Stimulated activated CD4-positive, alpha-beta T cell treated with anti-CD3 and anti-CD28 coated beads, Interleukin-12 subunit alpha, Interleukin-12 subunit beta, amount 100 ng/mL, for 48 hours (primary cell): ENCODE data around the gene OSBPL9.
A peak's percentile ranks its signal among the peaks of the same experiment; 100 is the strongest.
"Not testable (repeated sequence)": the region's sequence is repeated elsewhere in the genome, so short reads cannot be mapped to it uniquely, and the experiment has no call there.

Experiments used
- DNase-seq, 3 donors: peaks; one replicate each; pipeline ENCODE4 v3.0.0-alpha.2; 2020; ENCODE audit warnings: low read depth in 2 of 3, low spot score in 1 of 3

Gene OSBPL9

DNA sequence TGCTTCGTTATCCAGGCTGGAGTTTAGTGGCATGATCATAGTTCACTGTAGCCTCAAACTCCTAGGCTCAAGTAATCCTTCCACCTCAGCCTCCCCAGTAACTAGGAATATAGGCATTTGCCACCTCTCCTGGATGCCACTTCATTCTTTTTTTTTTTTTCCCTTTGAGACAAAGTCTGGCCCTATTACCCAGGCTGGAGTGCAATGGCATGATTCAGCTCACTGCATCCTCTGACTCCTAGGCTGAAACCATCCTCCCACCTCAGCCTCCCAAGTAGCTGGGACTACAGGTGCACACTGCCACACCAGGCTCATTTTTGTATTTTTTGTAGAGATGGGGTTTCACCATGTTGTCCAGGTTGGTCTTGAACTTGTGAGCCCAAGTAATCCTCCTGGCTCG, 19.3 kb downstream of the OSBPL9 start:
- DNase-seq, result no peak

DNA sequence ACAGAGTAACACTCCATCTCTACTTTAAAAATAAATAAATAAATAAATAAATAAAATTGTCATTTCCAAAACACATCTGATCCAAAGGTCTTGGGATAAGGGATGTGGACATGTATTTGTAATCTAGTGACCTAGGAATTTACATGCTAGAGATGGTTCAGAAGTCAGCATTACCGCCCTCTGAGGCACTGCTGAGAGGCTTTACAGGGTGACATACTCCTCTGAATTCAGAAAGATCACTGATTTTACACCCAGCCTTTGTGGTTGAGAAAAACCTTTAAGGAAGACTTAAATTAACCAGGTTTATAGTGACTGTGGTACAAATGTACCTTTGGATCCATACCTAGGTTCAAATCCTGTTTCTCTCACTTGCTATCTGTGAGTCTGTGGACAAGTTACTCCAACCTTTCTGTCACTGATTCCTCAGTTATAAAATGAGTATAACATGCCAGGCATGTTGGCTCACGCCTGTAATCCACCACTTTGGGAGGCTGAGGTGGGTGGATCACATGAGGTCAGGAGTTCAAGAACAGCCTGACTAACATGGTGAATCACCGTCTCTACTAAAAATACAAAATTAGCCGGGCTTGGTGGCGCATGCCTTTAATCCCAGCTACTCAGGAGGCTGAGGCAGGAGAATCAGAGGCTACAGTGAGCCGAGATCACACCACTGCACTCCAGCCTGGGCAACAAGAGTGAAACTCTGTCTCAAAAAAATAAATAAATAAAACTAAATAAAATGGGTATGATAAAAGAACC, 20.1 kb downstream of the OSBPL9 start:
- DNase-seq, result peak in 1 of 3 donors; percentile 2

DNA sequence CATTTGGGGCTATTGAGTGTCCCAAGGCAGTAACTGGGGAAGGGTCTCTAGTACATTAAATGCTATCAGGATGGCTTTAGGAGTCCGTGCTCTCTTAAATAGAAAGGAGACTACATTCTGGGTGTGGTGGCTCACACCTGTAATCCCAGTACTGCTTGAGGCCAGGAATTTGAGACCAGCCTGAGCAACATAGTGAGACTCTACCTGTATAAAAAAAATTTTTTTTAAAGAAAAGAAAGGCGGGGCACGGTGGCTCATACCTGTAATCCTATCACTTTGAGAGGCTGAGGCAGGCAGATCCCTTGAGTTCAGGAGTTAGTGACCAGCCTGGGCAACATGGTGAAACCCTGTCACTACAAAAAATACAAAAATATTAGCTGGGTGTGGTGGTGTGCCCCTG, 21.5 kb downstream of the OSBPL9 start:
- no peak for DNase-seq

DNA sequence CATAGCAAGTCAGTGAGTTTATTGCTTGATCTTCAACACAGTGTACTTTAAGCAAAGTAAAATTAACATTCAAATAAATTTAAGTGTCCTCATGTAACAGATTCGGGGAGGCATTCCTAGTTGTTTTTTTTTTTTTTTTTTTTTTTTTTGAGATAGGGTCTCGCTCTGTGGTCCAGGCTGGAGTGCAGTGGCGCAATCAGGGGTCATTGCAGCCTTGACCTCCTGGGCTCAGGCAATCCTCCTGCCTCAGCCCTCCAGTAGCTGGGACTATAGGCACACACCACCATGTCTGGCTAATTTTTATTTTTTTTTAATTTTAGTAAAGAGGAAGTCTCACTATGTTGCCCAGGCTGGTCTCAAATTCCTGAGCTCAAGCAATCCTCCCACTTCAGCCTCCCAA, 22.8 kb downstream of the OSBPL9 start:
- no peak for DNase-seq

DNA sequence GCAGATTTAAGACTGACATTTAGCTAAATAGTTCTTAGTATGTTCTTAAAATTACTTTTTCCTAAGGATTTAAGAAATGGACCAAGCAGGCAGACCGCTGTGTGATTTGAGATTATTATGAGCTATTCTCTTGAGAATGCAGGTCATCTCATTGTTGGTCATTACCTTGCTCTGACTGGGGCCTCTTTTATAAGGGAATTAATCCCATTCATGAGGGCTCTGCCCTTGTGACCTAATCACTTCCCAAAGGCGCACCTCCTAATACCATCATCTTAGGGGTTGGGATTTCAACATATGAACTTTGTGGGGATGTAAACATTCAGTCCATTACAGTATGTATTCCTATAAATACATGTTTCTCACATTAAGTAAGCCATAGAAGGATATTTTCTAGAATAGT, 24.2 kb downstream of the OSBPL9 start:
- DNase-seq, result no peak

DNA sequence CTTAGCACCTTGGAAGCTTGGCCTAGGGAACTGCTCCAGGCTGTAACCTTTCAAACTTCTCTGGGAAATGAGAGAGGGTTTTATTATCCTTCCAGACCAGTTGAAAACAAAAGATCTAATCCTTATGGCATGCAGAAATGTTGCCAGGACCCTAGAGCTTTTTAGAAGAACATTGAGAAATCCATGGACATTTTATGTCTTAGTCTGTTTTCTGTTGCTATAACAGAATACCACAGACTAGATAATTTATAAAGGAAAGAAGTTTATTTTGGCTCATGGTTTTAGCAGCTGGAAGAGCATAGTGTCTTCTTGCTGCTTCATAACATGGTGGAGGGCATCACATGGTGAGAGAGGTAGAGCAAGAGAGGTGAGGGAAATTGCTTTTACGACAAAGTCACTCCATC, 25.8 kb downstream of the OSBPL9 start:
- no peak for DNase-seq

DNA sequence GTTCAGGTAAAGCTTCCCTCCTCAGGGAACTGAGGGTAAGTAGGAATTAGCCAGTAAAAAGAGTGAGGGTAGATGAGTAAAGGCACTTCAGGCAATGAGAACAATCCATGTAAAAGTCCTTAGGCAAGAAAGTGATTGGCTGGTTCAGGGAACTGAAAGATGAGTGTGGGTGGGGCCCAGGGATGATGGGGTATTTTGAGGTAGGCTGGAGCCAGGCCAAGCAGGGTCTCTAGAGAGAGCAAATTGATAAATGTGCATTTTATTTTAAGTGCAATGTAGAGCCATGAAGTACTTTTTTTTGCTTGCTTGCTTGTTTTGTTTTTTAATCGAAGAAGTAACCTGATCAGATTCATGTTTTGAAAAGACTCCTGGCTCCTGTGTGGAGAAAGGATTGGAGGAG, 26.5 kb downstream of the OSBPL9 start:
- DNase-seq, result no peak

DNA sequence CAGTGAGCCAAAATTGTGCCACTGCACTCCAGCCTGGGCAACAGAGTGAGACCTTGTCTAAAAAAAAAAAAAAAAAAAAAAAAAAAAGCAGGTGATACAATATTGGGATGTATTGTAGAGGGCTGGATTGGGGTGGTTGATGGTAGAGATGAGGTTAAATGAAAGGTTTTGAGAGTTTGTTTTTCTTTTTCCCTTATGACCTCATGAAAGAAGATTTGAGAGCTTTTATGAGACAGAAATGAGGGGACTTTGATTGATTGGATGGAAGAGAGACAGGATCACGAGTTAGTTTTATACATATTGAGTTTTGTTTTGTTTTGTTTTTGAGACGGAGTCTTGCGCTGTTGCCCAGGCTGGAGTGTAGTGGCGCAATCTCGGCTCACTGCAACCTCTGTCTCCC, 27.1 kb downstream of the OSBPL9 start:
- no peak for DNase-seq

DNA sequence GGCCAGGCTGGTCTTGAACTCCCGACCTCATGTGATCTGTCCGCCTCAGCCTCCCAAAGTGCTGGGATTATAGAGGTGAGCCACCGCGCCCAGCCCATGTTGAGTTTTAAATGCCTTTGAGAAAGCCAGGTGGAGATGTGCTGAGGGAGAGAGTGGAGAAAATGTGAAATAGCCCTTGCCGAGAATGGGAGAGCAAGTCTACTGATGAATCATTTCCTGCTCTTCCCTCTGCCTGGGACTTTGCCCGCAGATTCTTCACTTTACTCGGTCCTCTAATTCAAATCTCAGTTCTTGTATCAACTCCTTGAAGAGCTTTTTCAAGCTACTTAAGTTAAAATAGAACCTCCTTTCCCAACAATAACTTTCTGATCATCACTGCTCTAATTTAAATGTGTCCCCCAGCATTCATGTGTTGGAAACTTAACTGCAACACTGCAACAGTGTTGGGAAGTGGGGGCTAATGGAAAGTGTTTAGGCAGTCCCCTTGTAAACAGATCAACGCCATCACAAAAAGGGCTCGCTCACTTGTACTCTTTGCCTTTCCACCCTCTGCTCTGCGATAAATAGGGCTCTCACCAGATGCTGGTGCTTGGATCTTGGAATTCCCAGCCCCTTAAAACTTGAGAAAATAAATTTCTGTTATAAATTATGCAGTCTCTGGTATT, 27.8 kb downstream of the OSBPL9 start:
- no peak for DNase-seq

DNA sequence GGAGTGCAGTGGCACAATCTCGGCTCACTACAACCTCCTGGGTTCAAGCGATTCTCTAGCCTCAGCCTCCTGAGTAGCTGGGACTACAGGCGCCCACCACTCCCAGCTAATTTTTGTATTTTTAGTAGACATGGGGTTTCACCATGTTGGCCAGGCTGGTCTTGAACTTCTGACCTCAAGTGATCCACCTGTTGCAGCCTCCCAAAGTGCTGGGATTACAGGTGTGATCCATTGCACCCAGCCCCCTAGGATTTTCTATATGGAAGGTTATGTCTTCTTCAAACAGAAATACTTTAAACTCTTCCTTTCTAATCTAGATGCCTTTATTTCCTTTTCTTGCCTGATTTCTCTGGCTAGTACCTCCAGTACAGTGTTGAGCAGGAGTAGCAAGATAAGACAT, 29.7 kb downstream of the OSBPL9 start:
- DNase-seq, result not testable (repeated sequence)

DNA sequence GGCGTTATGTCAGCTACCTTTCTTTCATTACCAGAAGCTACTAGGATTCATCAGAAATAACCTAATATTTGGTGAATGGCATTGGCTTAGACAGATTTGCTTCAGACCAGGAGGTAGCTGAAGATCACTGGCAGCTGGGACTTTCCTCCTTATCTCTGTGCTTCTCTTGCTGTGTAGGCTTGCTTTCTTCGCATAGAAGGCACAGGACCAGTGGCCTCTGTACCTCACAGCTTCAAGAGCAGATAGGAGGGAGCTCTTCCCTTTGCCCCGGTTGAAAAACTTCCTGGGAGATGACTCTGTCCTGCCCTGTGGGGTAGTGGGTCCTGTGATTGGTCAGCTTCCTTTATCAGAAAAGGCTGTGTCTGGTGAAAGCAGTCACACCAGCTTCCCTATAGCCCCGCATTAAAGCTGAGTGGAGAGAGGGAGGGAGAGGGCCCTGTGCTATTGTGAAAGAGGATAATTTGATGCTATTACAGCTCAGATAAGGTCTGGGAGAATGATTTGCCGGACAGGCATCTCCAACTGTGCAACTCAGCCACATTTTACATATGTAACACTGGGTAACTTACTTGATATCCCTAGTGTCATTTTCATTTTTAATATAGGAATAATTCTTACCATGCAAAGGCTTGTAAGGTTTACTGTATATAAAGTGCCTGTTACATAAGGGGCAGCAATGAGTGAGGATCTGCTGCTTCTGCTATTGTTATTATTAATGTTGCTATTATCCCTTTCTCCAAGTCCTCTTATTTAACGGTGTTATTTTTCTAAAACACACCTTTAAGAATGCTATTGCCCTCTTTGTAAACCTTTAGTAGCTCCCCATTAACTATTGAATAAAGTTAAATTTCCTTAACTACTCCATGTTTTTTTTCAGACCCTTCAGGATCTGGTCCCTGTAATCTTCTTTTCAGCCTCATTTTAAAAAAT, 31.6 kb downstream of the OSBPL9 start:
- DNase-seq, result no peak

DNA sequence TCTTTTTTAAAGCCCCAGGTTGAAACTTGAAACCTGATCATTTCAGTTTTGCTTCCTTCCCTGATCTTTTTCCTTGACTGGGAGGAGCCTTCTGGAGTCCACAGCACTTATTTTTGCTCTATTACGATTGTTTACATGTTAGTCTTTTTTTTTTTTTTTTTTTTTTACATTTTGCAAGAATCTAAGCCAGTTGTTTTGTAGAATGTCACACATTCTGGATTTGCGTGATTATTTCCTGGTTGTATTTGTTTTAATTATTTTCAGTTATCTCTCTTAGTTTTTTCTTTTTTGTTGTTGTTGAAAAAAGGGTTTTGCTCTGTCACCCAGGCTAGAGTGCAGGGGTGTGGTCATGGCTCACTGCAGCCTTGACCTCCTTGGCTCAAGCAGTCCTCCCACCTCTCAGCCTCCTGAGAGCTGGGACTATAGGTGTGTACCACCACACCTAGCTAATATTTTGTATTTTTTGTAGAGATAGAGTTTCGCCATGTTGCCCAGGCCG, 32.8 kb downstream of the OSBPL9 start:
- no peak for DNase-seq

DNA sequence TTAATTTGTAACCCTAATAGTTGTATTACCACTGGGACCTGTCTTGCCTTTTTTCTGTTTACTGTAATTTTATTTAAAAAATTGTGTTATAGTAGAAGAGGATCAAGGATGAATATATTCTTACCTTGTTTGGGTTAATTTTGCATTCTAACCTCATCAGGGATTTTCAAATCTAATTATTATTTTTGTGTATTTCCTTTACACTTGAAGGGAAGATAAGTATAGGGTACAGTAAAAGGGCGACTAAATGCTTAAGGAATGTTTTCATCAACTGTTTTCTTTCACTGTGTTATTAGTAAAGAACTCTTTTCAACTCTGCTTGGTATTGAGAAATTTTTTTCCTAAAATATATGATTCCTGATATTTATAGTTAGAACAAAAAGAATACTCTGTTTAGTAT, 33.3 kb downstream of the OSBPL9 start:
- no peak for DNase-seq

DNA sequence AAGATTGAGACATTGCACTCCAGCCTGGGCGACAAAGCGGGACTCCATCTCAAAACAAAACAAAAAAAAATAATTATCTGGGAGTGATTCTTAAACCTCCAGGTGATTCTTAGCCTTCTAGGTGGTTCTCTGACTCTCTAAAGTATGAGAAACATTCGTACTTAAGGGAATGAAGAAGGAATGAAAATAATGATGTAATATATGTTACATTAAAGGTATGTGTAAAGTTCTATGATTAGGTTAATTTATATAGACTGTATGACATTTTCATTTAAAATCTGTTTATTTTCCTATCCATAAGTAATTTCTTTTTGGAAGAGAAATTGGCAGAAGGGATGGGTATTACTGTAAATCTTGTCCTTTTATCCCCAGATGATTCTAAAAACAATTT, 34.7 kb downstream of the OSBPL9 start:
- DNase-seq, result no peak

DNA sequence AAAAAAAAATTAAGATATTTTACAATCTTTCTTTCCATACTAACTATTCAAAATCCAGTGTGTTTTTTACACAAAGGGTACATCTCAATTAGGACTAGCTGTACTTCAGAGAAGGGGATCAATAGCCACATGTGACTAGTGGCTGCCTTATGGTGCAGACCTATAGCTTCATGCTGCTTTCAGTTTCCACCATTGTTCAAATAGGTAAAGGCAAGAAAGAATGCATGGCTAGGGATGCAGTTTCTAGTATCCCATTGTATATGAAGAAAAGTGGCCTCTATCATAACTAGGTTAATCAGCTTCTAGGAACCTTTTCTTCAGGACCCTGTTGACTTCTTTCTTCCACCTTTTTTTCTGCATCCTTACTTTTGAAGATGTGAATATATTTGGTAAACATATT, 35.7 kb downstream of the OSBPL9 start:
- no peak for DNase-seq

DNA sequence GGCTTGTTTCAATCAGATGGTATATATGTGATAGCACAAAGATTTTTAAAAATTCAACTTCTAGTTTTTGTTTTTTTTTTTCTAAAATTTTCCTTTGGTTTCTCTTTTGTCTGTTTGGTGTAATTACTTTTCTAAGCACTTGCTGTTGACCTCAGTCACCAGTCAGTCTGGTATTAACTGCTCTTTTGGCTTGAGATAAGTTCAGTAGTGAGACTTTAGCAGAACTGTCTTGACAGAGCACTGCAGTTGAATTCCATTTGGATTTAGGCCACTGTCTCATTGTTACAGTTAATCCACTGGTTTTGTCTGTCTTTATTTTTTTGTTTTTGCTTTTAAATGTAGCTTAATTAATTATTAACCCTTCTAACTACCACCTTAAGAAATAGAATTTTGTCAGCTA, 36.2 kb downstream of the OSBPL9 start:
- no peak for DNase-seq

DNA sequence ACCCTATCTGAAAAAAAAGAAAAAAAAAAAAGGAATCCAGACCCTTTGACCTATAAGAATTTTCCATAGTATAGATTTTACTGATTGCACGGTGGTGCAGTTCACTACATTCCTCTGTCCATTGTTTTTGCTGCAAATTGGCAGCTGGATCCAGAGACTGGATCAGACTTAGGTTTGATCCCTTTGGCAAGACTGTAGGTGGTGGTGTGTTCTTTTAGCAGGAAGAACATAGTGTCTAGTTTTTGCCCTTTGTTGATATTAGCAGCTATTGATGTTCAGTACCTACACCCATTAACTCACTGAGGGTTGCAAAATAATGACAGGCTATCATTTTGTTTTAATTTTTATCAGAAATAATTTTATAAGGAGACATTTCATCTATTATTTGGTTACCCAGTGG, 37.1 kb downstream of the OSBPL9 start:
- no peak for DNase-seq

DNA sequence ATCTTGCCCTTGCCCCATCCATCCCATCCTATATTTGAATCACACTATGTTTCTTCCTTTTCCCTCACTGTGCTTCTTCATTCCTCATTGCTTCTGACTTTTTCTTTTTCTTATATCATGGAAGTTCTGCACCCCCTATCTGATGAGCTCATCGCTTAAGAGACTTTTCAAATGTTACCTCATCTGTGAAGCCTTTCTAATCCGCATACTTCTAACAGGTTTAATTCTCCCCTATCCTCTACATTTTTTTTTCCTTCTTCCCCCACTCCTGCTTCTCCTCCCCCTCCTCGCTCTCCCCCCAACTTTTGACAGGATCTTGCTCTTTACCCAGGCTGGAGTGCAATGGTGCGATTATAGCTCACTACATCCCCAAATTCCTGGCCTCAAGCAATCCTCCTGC, 39.5 kb downstream of the OSBPL9 start:
- no peak for DNase-seq

DNA sequence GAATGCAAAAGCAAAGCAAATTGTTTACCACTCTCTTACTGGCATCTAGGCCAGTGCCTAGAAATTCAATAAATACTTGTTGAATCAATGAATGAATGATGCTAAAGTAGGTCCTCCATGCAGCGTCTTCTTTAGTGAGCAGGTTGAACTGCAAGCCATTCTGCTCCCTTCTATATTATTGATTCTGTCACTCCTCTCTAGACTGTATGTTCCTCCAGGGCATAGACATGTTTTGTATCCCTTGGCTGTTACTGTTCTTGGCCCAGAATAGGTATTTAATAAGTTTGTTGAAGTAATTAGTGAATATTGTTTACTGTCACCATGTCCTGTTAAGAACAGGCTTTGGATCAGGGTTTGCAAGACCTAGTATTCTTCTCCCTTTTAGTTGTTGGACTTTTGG, 43.7 kb downstream of the OSBPL9 start:
- DNase-seq, result no peak

DNA sequence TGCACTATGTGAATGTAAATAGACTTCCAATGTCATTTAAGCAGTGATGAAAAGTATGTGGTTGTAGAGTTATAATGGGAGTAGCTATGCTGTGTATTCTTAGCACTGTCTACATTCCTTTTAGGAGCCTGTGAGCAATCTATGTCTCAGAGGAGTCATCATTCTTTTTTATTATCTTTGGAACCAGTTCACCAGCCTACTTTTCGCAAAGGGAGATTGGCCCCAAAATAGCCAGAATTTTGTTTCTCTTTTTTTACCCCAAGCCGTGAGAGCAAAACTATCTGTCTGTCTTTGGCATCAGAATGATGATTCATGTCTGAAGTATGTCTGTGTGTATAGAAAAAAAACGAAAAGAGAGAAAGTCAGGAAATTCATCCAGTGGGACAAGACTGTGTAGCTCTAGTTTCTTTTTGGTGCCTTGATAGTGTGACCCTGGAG, 44.2 kb downstream of the OSBPL9 start:
- DNase-seq, result no peak

DNA sequence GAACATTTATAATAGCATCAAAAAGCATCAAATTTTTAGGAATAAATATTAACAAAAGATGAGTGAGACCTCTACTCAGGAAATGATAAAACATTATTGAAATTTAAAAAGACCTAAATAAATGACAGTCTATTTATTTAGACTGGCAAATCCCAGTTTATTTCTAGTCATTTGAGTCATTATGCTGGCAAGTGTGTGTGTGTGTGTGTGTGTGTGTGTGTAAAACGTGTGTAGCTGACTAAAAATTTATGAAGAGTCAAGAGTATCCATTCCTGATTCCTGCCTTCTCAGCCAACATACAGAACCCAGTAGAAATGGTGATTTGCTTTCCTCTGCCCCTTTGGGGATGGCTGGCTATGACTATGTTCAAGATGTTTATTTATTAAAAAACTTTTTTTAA, 46.2 kb downstream of the OSBPL9 start:
- DNase-seq, result no peak

DNA sequence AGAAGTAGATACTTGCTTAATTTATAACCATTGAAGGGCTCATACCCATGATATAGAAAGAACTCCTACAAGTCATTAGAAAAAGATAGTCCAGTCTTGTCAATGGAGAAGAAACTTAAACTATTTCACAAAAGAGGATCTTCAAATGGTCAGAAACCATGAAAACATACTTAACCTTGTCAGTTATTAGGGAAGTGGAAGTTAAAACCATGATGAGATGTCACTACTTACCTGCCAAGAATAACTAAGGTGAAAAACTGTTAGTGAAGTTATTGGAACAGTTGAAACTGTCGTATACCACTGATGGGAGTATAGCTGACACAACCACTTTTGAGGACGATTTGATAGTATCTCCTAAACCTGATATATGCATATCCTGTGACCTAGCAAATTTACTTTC, 46.8 kb downstream of the OSBPL9 start:
- no peak for DNase-seq
